Stimulated activated CD8-positive, alpha-beta memory T cell treated with anti-CD3 and anti-CD28 coated beads, Interleukin-12 subunit alpha, Interleukin-12 subunit beta, amount 100 ng/mL, for 24 hours (primary cell): ENCODE results near the gene PHF21B.

Source experiments
- DNase-seq: peaks from one replicate; pipeline ENCODE4 v3.0.0-alpha.2; 2020; ENCODE audit errors: extremely low read depth

The PHF21B gene

GRCh38 chr22:44990328-44990727 lies 19.5 kb downstream of the PHF21B start:
- no peak for DNase-seq

DNA sequence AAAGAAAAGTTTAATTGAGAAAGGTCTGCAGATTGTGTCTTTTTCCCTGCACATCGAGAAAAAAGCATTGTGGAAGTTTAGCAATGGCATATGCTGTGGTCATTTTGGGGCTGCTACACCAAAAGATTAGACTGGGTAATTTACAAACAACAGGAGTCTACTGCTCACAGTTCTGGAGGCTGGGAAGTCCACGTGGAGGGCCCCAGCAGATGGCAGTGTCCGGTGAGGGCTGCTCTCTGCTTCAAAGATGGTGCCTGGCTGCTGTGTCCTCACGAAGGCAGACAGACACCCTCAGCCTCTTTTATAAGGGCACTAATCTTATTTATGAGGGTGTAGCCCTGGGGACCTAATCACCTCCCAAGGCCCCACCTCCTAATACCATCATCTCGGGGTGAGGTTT lies 21.1 kb downstream of the PHF21B start:
- no peak for DNase-seq

GRCh38 chr22:44986926-44987325 lies 22.9 kb downstream of the PHF21B start:
- no peak for DNase-seq

- no peak for DNase-seq
Observed at GRCh38 chr22:44985906-44986527, 23.8 kb downstream of the PHF21B start.

GRCh38 chr22:44983878-44984482 lies 25.8 kb downstream of the PHF21B start:
- no peak for DNase-seq

GRCh38 chr22:44982445-44982844 lies 27.4 kb downstream of the PHF21B start:
- DNase-seq: no peak

DNA sequence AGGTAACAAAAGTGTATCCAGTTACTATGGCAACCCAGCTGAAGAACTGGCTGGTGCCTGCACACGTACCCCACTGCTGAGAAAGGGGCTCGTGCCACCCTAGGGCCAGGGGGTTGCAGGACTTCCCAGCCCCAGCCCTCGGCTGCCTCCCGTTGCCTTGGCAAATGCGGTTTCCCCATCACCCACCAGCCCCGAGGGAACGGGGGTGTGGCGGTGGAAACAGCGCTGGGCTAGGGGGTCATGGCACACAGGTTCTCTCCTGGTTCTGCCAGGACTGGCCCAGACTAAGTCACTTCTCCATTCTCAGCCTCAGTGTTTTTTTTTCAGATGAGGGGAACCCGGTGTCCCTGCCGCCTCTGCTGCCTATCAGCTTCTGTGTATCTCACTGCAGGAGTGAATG lies 27.9 kb downstream of the PHF21B start:
- DNase-seq: no peak

GRCh38 chr22:44979154-44979553 lies 30.7 kb downstream of the PHF21B start:
- no peak for DNase-seq

DNA sequence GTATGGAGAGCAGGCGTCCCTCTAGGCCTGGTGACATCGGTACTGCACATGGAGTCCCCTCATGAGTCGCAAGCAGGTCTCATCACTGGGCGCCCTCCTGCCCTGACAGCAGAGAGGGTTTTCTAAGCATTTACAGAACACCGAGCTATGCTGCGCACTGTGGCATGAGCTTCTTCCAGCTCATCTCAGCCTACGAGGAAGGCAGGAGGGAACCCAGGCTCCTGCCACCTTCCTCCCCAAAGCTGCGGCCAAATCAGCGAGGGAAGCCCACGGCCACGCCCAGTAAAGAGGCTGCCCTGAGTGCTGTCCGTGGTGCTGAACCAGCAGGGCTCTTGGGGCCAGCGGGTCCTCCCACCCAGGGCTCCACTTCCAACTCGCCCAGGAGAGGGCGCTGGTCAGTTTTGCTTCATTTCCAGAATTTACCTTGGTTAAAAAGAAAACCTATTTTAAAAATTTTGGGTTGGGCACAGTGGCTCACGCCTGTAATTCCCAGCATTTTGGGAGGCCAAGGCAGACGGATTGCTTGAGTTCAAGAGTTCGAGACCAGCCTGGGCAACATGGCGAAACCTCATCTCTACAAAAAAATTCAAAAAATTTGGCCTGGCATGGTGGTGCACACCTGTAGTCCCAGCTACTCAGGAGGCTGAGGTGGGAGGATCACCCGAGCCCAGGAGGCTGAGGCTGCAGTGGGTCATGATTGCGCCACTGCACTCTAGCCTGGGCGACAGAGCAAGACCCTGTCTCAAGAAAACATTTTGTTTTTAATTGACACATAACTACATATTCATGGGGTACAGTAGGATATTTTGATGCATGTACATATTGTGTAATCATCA lies 34.2 kb downstream of the PHF21B start:
- peak; percentile 28 for DNase-seq

GRCh38 chr22:44974454-44974853 lies 35.4 kb downstream of the PHF21B start:
- no peak for DNase-seq

- no peak for DNase-seq
Observed at GRCh38 chr22:44973829-44974228, 36.0 kb downstream of the PHF21B start.

- DNase-seq: no peak
Observed at GRCh38 chr22:44972363-44973083, 37.3 kb downstream of the PHF21B start.

DNA sequence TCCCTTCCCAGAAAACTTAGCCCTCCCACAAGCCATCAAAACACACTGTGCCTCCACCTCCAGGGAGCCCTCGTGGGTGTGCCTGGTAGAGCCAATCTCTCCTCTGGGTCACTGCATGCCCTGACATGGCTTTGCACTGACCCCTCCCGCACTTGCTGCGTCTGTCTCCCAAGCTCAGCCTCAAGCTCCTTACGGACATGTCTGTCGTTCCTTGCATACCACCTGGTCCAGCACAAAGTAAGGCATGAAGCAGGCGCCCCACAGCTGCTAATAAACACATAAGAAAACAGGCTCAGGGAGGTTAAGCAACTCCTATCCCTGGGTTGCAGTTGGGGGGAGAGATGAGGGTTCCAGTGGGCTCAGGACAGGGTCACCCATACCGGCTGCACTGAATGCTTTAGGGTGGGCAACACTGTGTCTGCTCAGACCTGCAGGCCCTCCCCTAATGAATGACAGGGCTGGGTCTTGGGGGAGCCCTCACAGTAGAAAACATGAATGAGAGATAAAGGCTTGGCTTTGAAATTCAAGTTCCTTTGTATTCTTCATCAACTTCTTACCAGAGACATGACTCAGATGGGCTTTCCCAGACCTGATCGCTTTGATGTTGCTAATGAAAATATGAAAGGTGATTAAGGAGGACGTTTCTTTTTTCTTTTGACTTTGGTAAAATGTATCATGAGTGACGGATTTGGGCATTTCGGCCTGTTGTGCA lies 38.0 kb downstream of the PHF21B start:
- no peak for DNase-seq

DNA sequence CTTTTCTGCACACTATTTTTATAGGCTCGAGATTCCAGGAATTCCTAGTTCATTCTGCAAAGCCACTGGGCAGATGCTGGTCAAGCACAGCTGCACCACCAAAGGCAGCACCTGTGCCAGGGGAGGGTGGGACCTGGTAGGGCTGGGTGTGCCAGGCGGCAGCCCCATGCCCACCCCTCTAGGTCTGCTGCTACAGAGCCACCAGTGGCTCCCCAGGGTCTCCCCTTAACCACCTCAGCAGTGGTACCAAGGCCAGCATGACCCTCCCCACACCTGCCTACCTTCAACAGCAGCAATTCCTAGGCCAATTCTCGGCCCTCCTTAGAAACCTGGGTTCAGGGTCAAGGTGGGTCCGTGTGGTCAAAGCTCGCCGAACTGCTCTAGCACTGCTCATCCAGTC lies 39.5 kb downstream of the PHF21B start:
- DNase-seq: no peak

GRCh38 chr22:44969817-44970216 lies 40.0 kb downstream of the PHF21B start:
- DNase-seq: no peak

DNA sequence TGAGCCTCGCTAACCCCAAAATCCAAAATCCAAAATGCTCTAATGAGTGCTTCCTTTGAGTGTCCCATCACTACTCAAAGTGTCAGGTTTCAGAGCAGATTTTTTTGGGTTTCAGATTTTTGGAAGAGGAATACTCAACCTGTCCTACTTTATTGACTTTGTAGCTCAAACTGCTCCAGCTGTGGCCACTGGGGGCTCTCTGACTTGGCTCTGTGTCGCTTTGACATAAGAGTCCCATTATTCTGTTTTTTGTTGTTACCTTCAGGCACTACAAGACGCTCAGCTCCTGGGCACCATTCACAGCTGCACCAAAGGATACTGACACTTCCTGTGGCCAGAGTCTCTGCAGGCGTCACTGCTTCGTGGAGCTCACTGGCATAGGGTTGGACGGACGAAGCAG lies 41.1 kb downstream of the PHF21B start:
- DNase-seq: no peak

- no peak for DNase-seq
Observed at GRCh38 chr22:44965171-44965570, 44.6 kb downstream of the PHF21B start.

GRCh38 chr22:44964722-44965078 lies 45.1 kb downstream of the PHF21B start:
- DNase-seq: no peak

GRCh38 chr22:44963832-44964721 lies 45.7 kb downstream of the PHF21B start:
- DNase-seq: no peak

DNA sequence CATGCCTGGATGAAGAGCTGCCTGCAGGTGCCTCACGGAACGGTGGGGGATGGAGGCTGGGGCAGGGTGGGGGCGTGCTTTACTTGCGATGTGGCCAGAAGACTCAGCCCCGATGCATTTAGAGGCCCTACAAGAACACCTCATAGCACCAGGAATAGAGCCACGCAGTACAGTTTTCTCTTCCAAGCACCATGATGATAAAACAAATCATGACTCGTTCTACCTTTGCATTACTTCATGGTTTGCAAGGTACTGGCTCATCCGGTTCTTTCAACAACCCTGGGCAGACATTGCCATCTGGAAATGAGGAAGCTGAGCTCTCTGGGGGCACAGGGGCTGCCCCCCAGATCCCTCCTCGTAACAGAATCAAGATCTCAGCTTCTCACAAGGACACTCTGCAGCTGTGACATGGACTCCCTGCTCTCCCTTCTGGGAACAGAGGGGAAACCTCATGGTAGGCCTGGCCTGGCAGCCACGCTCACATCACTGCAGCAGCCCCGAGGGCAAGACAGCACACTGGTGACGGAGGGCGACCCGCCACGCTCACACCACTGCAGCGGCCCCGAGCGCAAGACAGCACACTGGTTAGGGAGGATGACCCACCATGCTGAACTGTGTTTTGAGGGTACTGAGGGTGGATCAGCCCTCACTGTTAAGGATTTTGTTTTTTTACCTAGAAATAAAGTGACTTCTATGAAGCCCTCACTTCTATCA lies 46.9 kb downstream of the PHF21B start:
- no peak for DNase-seq
